ENCODE results near the gene THOC1. TPM values are rescaled to one million over a fixed set of nuclear protein-coding genes. Genes with fewer than 3 reads are reported as not detected.
A peak's percentile ranks its signal among the peaks of the same experiment; 100 is the strongest.

Gene THOC1
- total RNA-seq, 1 donor from 2014 or later = 45.8 TPM

DNA sequence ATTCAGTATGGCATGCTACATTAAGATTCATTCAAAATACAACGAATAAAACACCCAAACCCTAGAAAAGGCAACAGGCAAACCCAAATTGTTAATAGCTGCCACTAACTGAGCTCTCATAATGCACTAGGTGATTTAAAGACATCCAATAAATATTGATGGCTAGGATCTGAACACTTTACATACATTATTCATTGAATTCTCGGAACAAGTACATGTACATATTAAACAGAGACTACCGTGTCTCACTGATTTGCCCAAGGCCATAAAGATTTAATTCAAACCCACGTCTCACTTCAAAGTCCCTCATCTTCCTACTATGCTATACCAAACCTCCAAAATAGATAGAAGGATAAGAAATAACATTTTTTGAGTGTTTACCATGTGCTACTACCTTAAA lies 42.1 kb downstream of the THOC1 start:
- H3K27ac Mint-ChIP-seq (ENCODE audit: unreplicated experiment) = no peak overlapping the region
- H3K36me3 Mint-ChIP-seq (ENCODE audit: low read depth, unreplicated experiment) = peaks cover 12% of the 10 kb centered on the region
- no peak overlapping the region for H3K4me3 Mint-ChIP-seq (ENCODE audit: unreplicated experiment)
- peaks cover 2% of the 10 kb centered on the region for H3K27me3 Mint-ChIP-seq (ENCODE audit: unreplicated experiment)
- TF ChIP-seq, protein P1, sequence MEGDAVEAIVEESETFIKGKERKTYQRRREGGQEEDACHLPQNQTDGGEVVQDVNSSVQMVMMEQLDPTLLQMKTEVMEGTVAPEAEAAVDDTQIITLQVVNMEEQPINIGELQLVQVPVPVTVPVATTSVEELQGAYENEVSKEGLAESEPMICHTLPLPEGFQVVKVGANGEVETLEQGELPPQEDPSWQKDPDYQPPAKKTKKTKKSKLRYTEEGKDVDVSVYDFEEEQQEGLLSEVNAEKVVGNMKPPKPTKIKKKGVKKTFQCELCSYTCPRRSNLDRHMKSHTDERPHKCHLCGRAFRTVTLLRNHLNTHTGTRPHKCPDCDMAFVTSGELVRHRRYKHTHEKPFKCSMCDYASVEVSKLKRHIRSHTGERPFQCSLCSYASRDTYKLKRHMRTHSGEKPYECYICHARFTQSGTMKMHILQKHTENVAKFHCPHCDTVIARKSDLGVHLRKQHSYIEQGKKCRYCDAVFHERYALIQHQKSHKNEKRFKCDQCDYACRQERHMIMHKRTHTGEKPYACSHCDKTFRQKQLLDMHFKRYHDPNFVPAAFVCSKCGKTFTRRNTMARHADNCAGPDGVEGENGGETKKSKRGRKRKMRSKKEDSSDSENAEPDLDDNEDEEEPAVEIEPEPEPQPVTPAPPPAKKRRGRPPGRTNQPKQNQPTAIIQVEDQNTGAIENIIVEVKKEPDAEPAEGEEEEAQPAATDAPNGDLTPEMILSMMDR (IDR thresholded peaks at IDR 0.05; ENCODE audit: unreplicated experiment) = no peak
- H3K9me3 Mint-ChIP-seq (ENCODE audit: unreplicated experiment) = no peaks in the 10 kb centered on the region
- no peaks in the 10 kb centered on the region for H3K4me1 Mint-ChIP-seq (ENCODE audit: unreplicated experiment)
- DNase-seq (ENCODE audit: low spot score) = no peak

DNA sequence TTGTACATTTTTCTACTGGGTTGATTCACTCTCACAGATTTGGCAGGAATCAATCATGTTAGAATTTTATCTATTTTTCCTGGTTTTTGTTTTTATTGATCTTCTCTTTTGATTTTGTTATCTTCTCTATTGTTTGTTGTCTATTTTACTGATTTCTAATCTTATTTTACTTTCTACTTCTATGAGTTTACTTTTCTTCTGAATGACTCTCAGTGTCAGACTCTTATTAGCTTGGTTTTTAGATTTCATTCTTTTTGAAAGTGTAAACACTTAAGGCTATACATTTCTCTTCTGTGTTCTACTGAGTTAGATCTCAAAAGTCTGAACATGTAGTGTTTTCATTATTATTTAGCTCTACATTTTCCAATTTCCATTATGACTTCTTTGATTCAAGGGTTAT lies 47.1 kb downstream of the THOC1 start:
- Mint-ChIP-seq H3K9me3 (ENCODE audit: unreplicated experiment) (no peaks in the 10 kb centered on the region), H3K4me1 (ENCODE audit: unreplicated experiment) (peaks cover 3% of the 10 kb centered on the region), H3K4me3 (ENCODE audit: unreplicated experiment) (no peak overlapping the region), H3K36me3 (ENCODE audit: low read depth, unreplicated experiment) (peaks cover 30% of the 10 kb centered on the region), H3K27ac (ENCODE audit: unreplicated experiment) (no peak overlapping the region), H3K27me3 (ENCODE audit: unreplicated experiment) (no peaks in the 10 kb centered on the region)
- DNase-seq (ENCODE audit: low spot score) = no peak
- TF ChIP-seq, protein P1 (IDR thresholded peaks at IDR 0.05; ENCODE audit: unreplicated experiment) = no peak

DNA sequence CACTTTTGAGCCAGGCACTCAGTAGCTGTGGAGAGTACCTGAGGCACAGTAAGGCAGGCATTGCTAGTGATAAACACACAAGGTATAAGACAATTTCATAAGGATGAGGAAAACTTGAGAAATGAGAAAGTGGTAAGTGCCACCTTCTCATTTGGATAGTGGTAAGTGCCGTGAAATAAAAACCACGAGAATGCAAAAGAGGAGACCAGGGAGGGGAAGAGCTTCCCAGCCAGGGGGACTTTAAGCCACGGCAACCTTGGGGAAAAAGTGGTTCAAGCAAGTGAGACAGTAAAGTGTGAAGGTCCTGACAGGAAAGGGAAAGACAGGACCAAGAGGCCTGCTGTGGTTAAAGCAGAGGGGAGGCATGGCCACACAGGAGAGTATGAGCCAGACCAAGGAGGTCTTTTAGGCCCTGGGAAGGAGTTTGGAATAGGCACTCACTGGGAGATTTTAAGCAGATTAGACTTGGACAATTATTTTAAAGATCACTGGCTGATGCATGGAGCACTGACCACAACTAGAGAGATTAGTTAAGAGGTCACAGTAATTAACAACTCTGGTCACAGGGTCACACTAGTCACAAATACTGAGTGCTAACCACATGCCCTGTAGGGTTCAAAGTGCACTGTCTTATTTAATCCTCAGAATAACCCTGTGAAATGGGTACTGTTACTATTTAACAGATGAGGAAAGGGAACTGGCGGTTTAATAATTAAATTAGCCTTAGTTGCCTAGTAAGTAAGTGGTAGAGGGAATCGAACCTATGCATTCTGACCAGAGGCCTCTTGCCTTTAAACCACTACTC lies 50.1 kb downstream of the THOC1 start:
- no peak overlapping the region for H3K4me3 Mint-ChIP-seq (ENCODE audit: unreplicated experiment)
- peaks cover 8% of the 10 kb centered on the region for H3K4me1 Mint-ChIP-seq (ENCODE audit: unreplicated experiment)
- TF ChIP-seq, protein P1 (IDR thresholded peaks at IDR 0.05; ENCODE audit: unreplicated experiment) = no peak
- no peaks in the 10 kb centered on the region for H3K27me3 Mint-ChIP-seq (ENCODE audit: unreplicated experiment)
- no peaks in the 10 kb centered on the region for H3K9me3 Mint-ChIP-seq (ENCODE audit: unreplicated experiment)
- no peak for DNase-seq (ENCODE audit: low spot score)
- H3K27ac Mint-ChIP-seq (ENCODE audit: unreplicated experiment) = peak overlapping the region; percentile 55
- peaks cover 29% of the 10 kb centered on the region for H3K36me3 Mint-ChIP-seq (ENCODE audit: low read depth, unreplicated experiment)

DNA sequence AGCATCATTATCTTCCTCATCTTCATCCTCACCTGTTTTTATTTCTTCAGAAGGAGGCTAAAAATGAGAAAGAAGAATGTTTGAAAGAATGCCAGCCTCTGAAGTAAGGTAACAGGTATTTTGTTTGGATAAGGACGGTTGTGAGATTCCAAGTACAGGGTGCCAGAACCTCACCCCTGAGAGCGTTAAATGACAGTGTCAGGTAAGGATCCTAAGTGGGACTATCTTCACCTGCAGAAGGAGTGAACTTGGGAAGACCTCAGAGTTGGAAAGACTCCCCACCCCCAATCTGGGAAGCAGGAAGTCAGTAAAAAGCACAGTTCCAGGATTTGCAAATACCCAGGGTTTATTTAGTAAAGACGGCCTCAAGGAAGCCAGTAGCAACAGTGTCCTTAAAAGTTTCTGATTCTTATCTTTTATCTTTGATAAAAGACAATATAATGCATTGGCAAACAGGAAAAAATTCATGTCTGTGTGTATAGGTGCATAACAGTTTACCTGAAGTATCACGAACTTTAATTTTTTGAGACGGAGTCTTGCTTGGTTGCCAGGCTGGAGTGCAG lies 52.3 kb downstream of the THOC1 start:
- Mint-ChIP-seq H3K9me3 (ENCODE audit: unreplicated experiment) (no peaks in the 10 kb centered on the region), H3K4me3 (ENCODE audit: unreplicated experiment) (no peak overlapping the region), H3K4me1 (ENCODE audit: unreplicated experiment) (peaks cover 19% of the 10 kb centered on the region), H3K27me3 (ENCODE audit: unreplicated experiment) (peaks cover 2% of the 10 kb centered on the region), H3K36me3 (ENCODE audit: low read depth, unreplicated experiment) (peaks cover 34% of the 10 kb centered on the region), H3K27ac (ENCODE audit: unreplicated experiment) (peak overlapping the region; percentile 86)
- TF ChIP-seq, protein P1 (IDR thresholded peaks at IDR 0.05; ENCODE audit: unreplicated experiment) = no peak
- DNase-seq (ENCODE audit: low spot score) = no peak

DNA sequence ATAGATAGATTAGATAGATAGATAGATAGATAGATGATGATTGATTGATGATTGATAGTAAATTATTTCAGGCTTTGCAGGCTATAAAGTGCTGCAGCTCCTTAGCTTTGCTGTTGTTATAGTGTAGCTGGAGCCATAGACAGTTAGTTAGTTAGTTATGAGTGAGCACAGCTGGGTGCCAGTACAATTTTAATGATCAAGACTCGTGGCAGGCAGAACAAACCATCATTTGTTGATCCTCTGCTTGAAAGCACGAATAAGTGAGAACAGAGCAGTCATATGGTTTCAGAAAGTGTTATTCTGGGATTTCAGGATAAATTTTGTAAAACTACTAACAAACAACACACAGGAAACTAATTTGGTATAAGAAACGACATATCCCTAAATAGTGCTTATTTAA lies 53.9 kb downstream of the THOC1 start:
- Mint-ChIP-seq H3K27ac (ENCODE audit: unreplicated experiment) (no peak overlapping the region), H3K4me3 (ENCODE audit: unreplicated experiment) (no peak overlapping the region), H3K9me3 (ENCODE audit: unreplicated experiment) (no peaks in the 10 kb centered on the region), H3K36me3 (ENCODE audit: low read depth, unreplicated experiment) (peaks cover 33% of the 10 kb centered on the region), H3K4me1 (ENCODE audit: unreplicated experiment) (peaks cover 19% of the 10 kb centered on the region), H3K27me3 (ENCODE audit: unreplicated experiment) (peaks cover 2% of the 10 kb centered on the region)
- no peak for DNase-seq (ENCODE audit: low spot score)
- TF ChIP-seq, protein P1 (IDR thresholded peaks at IDR 0.05; ENCODE audit: unreplicated experiment) = no peak
